KMS-11 (cell line): ENCODE data around the gene HTR3E.
"Not testable (repeated sequence)": the region's sequence is repeated elsewhere in the genome, so short reads cannot be mapped to it uniquely, and the experiment has no call there.

ENCODE experiments used
- H2AFZ ChIP-seq: fragments of 200-600 bp; sonication (generic); 2 replicates; pipeline ENCODE4 v1.6.1; 2016; ENCODE audit warnings: antibody characterized with exemption, mixed run types, low read depth
- H3K27ac ChIP-seq: fragments of 200-600 bp; sonication (generic); 2 replicates; pipeline ENCODE4 v1.6.1; 2016; ENCODE audit warnings: mild to moderate bottlenecking, mixed run types
- H3K27me3 ChIP-seq: fragments of 200-600 bp; sonication (generic); 2 replicates; pipeline ENCODE4 v1.6.1; 2017; ENCODE audit warnings: mild to moderate bottlenecking, low read depth, mixed run types, moderate library complexity; ENCODE audit not compliant: insufficient read depth
- H3K36me3 ChIP-seq: fragments of 200-600 bp; sonication (generic); 2 replicates; pipeline ENCODE4 v1.6.1; 2017; ENCODE audit warnings: mild to moderate bottlenecking, mixed run types; ENCODE audit not compliant: insufficient read depth
- H3K4me1 ChIP-seq: fragments of 200-600 bp; sonication (generic); 2 replicates; pipeline ENCODE4 v1.6.1; 2016; ENCODE audit warnings: mild to moderate bottlenecking, low read depth, mixed run types; ENCODE audit not compliant: poor library complexity, severe bottlenecking
- H3K4me2 ChIP-seq: fragments of 200-600 bp; sonication (generic); 2 replicates; pipeline ENCODE4 v1.7.0; 2016; ENCODE audit warnings: mild to moderate bottlenecking, mixed run types
- H3K4me3 ChIP-seq: fragments of 200-600 bp; sonication (generic); IDR thresholded peaks from 2 replicates; pipeline ENCODE4 v1.6.1; 2017; ENCODE audit warnings: low read depth, low read length, mixed read lengths; ENCODE audit not compliant: insufficient read depth
- H3K79me2 ChIP-seq: fragments of 200-600 bp; sonication (generic); 2 replicates; pipeline ENCODE4 v1.6.1; 2016; ENCODE audit warnings: low read depth, mixed run types; ENCODE audit not compliant: insufficient read depth
- H3K9ac ChIP-seq: fragments of 200-600 bp; sonication (generic); 2 replicates; pipeline ENCODE4 v1.6.1; 2016; ENCODE audit warnings: mild to moderate bottlenecking, mixed run types
- H4K20me1 ChIP-seq: fragments of 200-600 bp; sonication (generic); 2 replicates; pipeline ENCODE4 v1.6.1; 2016; ENCODE audit warnings: mild to moderate bottlenecking, mixed run types; ENCODE audit not compliant: insufficient read depth
- CTCF ChIP-seq: fragments of 200-600 bp; sonication (generic); conservative IDR thresholded peaks from 2 replicates; pipeline ENCODE4 v1.6.1; 2017; ENCODE audit warnings: low read depth, mild to moderate bottlenecking, antibody characterized with exemption, low read length, moderate library complexity, mixed read lengths

HTR3E gene

GRCh38 chr3:184059424-184059823, 37.4 kb upstream of the HTR3E start:
- no peak for TF ChIP-seq CTCF
- no peak overlapping the region for H3K4me3 ChIP-seq
- H4K20me1 ChIP-seq: no peaks in the 10 kb centered on the region
- no peak overlapping the region for H2AFZ ChIP-seq
- H3K36me3 ChIP-seq: no peaks in the 10 kb centered on the region
- H3K9ac ChIP-seq: no peak overlapping the region
- no peak overlapping the region for H3K4me2 ChIP-seq
- H3K27me3 ChIP-seq: no peaks in the 10 kb centered on the region
- H3K79me2 ChIP-seq: no peaks in the 10 kb centered on the region
- H3K4me1 ChIP-seq: no peaks in the 10 kb centered on the region
- H3K27ac ChIP-seq: no peak overlapping the region

GRCh38 chr3:184062637-184063036, 34.2 kb upstream of the HTR3E start:
- TF ChIP-seq CTCF: no peak
- no peak overlapping the region for H3K4me2 ChIP-seq
- no peak overlapping the region for H3K27ac ChIP-seq
- no peak overlapping the region for H3K4me3 ChIP-seq
- H3K27me3 ChIP-seq: no peaks in the 10 kb centered on the region
- H3K79me2 ChIP-seq: no peaks in the 10 kb centered on the region
- no peak overlapping the region for H2AFZ ChIP-seq
- no peaks in the 10 kb centered on the region for H3K4me1 ChIP-seq
- H3K9ac ChIP-seq: no peak overlapping the region
- no peaks in the 10 kb centered on the region for H4K20me1 ChIP-seq
- H3K36me3 ChIP-seq: no peaks in the 10 kb centered on the region

GRCh38 chr3:184066211-184066610, 30.7 kb upstream of the HTR3E start:
- no peak for TF ChIP-seq CTCF
- H2AFZ ChIP-seq: no peak overlapping the region
- no peak overlapping the region for H3K27ac ChIP-seq

GRCh38 chr3:184067573-184068055, 29.2 kb upstream of the HTR3E start:
- Histone ChIP-seq H3K27me3 (no peaks in the 10 kb centered on the region), H2AFZ (no peak overlapping the region), H3K4me2 (no peak overlapping the region), H3K79me2 (no peaks in the 10 kb centered on the region), H3K9ac (no peak overlapping the region), H3K4me1 (no peaks in the 10 kb centered on the region), H3K27ac (no peak overlapping the region), H4K20me1 (no peaks in the 10 kb centered on the region), H3K4me3 (no peak overlapping the region), H3K36me3 (no peaks in the 10 kb centered on the region)
- no peak for TF ChIP-seq CTCF

More at GRCh38 chr3:184066211-184066610, 30.7 kb upstream of the HTR3E start:
- Histone ChIP-seq H3K27me3 (no peaks in the 10 kb centered on the region), H3K9ac (no peak overlapping the region), H3K36me3 (no peaks in the 10 kb centered on the region), H3K4me3 (no peak overlapping the region), H3K79me2 (no peaks in the 10 kb centered on the region), H3K4me2 (no peak overlapping the region), H3K4me1 (no peaks in the 10 kb centered on the region), H4K20me1 (no peaks in the 10 kb centered on the region)

GRCh38 chr3:184068344-184068743, 28.5 kb upstream of the HTR3E start:
- no peak for TF ChIP-seq CTCF
- no peak overlapping the region for H2AFZ ChIP-seq
- H3K79me2 ChIP-seq: no peaks in the 10 kb centered on the region
- H3K4me1 ChIP-seq: no peaks in the 10 kb centered on the region
- H4K20me1 ChIP-seq: no peaks in the 10 kb centered on the region
- H3K4me2 ChIP-seq: no peak overlapping the region
- H3K9ac ChIP-seq: no peak overlapping the region
- H3K4me3 ChIP-seq: no peak overlapping the region
- H3K27ac ChIP-seq: no peak overlapping the region
- no peaks in the 10 kb centered on the region for H3K36me3 ChIP-seq
- no peaks in the 10 kb centered on the region for H3K27me3 ChIP-seq

GRCh38 chr3:184071142-184071541, 25.7 kb upstream of the HTR3E start:
- H3K27ac ChIP-seq, H3K36me3 ChIP-seq: not testable (repeated sequence)

More at GRCh38 chr3:184071142-184071541, 25.7 kb upstream of the HTR3E start:
- H3K4me2 ChIP-seq, H3K9ac ChIP-seq, H3K4me1 ChIP-seq, H3K4me3 ChIP-seq, H2AFZ ChIP-seq, H4K20me1 ChIP-seq, H3K27me3 ChIP-seq, H3K79me2 ChIP-seq: not testable (repeated sequence)
